Measurements from ENCODE around the gene CHAF1A.

- TF ChIP-seq POLR2A (IDR thresholded peaks at IDR 0.05) = no peak
- TF ChIP-seq, protein P1, sequence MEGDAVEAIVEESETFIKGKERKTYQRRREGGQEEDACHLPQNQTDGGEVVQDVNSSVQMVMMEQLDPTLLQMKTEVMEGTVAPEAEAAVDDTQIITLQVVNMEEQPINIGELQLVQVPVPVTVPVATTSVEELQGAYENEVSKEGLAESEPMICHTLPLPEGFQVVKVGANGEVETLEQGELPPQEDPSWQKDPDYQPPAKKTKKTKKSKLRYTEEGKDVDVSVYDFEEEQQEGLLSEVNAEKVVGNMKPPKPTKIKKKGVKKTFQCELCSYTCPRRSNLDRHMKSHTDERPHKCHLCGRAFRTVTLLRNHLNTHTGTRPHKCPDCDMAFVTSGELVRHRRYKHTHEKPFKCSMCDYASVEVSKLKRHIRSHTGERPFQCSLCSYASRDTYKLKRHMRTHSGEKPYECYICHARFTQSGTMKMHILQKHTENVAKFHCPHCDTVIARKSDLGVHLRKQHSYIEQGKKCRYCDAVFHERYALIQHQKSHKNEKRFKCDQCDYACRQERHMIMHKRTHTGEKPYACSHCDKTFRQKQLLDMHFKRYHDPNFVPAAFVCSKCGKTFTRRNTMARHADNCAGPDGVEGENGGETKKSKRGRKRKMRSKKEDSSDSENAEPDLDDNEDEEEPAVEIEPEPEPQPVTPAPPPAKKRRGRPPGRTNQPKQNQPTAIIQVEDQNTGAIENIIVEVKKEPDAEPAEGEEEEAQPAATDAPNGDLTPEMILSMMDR (IDR thresholded peaks at IDR 0.05) = no peak
Measured at GRCh38 chr19:4372165-4373012, 30.1 kb upstream of the CHAF1A start.
